Subcutaneous adipose tissue (tissue), 4 donors: ENCODE data around the gene MBD5. TPM values are rescaled to one million over a fixed set of nuclear protein-coding genes. Genes with fewer than 3 reads are reported as not detected.

Source experiments
- CTCF ChIP-seq: fragments of 450-650 bp; IDR thresholded peaks from one replicate; pipeline ENCODE4 v1.5.1; 2016; ENCODE audit warnings: low read depth, mild to moderate bottlenecking, control low read depth, antibody characterized with exemption, moderate library complexity
- total RNA-seq, 4 donors: library from RNA; depleted of rRNA; stranded (reverse); fragments of >200 nt; gene quantifications; one replicate each; pipeline ENCODE4 v1.1.0, GENCODE V29; 2016

The MBD5 gene
- total RNA-seq, 4 donors from 2014 or later, result 29.4 to 35.0 (median 32.9) TPM

- no peak for TF ChIP-seq CTCF
Observed at GRCh38 chr2:148529745-148530144, 508.9 kb downstream of the MBD5 start.

GRCh38 chr2:148530350-148530749, 509.5 kb downstream of the MBD5 start:
- no peak for TF ChIP-seq CTCF

GRCh38 chr2:148531235-148531634, 510.3 kb downstream of the MBD5 start:
- no peak for TF ChIP-seq CTCF

GRCh38 chr2:148531669-148532428, 511.0 kb downstream of the MBD5 start:
- no peak for TF ChIP-seq CTCF

GRCh38 chr2:148533004-148533403, 512.1 kb downstream of the MBD5 start:
- no peak for TF ChIP-seq CTCF

- TF ChIP-seq CTCF, result no peak
Observed at GRCh38 chr2:148533685-148534084, 512.8 kb downstream of the MBD5 start.

GRCh38 chr2:148534416-148535204, 513.7 kb downstream of the MBD5 start:
- TF ChIP-seq CTCF, result no peak
